GM19455 (cell line): ENCODE results near the gene GEMIN7.

Experiments used
- ATAC-seq: cut with Tn5 transposase; IDR thresholded peaks from one replicate; pipeline ENCODE4 v1.9.1; 2021; ENCODE audit not compliant: unreplicated experiment

GEMIN7 gene

GRCh38 chr19:45059258-45059965, 19.6 kb upstream of the GEMIN7 start:
- no peak for ATAC-seq

GRCh38 chr19:45061965-45062364, 17.1 kb upstream of the GEMIN7 start:
- no peak for ATAC-seq

- ATAC-seq: no peak
Measured at GRCh38 chr19:45063851-45064801, 14.9 kb upstream of the GEMIN7 start.

- no peak for ATAC-seq
Measured at GRCh38 chr19:45066921-45067661, 12.0 kb upstream of the GEMIN7 start.

DNA sequence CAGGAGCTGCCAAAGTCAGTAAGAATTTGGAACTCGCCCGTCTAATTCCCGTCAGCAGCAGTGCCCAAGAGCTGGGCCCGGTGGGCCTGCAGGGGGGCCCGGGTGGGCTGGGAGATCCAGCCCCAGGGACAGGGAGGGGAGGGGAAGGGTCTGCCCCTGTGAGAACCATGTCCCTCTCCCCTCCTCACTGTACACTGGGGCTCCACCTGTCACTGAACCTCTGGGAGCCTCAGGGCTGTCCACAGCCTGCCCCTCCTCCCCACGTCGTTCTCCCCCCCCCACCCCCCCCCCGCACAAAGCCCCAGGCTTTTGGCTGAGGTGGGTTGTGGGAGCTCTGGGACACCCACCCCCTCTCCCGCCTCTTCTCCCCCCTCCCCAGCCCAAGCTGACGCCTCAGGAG, 11.0 kb upstream of the GEMIN7 start:
- ATAC-seq: no peak

DNA sequence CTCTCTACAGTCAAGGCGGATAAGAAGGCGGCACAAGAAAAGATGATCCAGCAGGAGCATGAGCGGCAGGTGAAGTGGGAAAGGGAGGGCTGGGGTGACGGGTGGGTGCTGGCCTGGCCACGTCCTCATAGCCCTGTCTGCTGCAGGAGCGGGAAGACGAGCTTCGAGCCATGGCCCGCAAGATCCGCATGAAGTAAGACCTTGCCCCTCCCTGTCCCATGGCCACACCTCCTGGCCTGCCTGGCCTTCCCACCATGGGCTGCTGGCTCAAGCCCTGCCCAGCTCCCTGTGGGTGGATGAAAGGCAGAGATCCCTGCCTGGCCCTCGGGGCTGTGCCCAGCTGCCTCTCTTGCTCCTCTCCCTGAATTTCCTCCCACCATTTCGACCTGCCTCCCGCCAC, 10.0 kb upstream of the GEMIN7 start:
- no peak for ATAC-seq

GRCh38 chr19:45070214-45070613, 8.8 kb upstream of the GEMIN7 start:
- ATAC-seq: no peak

GRCh38 chr19:45070861-45071544, 8.1 kb upstream of the GEMIN7 start:
- no peak for ATAC-seq

DNA sequence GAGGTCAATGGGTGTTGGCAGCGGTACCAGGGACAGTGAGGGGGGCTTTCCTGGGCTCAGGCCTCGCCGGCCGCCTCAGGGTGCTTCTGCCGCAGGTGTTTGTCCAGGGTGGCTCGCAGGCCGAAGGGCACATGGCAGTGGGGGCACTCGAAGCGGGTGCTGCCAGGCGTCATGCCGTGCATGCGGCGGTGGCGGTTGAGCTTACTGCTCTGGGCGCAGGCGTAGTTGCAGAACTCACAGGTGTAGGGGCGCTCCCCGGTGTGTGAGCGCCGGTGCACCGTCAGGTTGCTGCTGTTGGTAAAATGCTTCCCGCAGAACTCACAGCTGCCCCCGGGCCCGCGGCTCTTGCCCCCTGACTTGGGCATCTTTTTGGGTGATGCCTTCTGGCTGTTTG, 7.5 kb upstream of the GEMIN7 start:
- no peak for ATAC-seq

- no peak for ATAC-seq
Measured at GRCh38 chr19:45071969-45072790, 6.9 kb upstream of the GEMIN7 start.

DNA sequence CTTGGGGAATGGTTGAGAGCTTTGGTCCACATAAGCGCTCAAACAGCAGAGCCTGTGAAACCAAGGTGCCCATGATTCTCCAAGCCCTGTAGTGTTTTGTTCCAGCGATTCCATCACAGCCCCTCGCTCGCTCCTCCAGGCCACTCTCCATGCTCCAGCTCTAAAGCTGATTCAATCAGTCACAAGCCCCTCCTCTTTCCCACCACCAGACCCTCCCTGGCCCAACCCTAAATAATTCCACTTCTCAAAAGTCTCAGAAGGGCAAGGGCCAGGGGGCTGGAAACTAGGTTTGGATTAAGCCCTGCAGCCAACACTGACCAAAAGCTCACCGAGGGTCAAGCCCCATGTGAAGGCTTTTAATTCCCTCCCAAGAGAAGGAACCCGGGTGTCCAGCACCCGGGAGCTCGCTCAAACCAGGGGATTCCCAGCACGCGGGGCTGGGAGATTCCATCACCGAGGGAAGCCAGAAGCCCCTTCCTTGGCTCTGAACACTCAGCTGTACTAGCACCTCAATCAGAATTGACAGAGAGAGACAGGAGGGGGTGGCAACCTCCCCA, 4.2 kb upstream of the GEMIN7 start:
- no peak for ATAC-seq

GRCh38 chr19:45075301-45076028, 3.6 kb upstream of the GEMIN7 start:
- ATAC-seq: peak; percentile 41

GRCh38 chr19:45076029-45076850, 2.8 kb upstream of the GEMIN7 start, which contains the start of gene ZNF296:
ZNF296 (minus strand) TSS chr19:45076478; CDS start chr19:45076373, 105 bp downstream.
- ATAC-seq: peak; percentile 40

GRCh38 chr19:45076851-45077730, 2.0 kb upstream of the GEMIN7 start:
- ATAC-seq: no peak

DNA sequence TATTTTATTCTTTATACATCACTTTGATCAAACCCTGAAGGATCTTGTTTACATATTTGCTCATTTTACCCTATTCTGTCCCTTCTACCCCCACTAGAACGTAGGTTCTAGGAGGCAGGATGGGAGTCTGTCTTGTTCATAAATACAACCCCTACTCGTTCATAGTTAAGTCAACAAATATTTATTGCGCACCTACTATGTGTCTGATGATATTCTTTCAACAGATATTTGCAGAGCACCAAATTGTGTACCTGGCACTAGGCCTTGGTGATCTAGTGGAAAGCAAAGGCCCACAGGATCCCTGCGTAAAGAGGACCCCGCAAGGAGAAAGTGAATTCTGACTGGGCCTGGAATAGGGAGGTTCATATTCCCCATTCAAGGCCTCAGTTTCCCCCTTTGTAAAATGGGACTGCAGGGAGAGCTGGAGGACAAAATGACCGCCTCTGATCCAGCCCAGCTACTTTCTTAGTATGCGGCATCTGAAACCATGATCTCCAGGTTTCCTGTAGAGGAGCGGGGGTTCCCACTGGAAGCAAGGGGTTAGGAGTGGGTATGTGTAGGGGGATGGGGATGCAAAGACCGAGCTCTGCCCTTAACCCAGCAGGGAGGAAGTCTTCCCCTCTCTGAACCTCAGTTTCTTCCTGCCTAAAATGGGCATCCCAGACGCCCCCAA, 534 bp upstream of the GEMIN7 start:
- no peak for ATAC-seq

DNA sequence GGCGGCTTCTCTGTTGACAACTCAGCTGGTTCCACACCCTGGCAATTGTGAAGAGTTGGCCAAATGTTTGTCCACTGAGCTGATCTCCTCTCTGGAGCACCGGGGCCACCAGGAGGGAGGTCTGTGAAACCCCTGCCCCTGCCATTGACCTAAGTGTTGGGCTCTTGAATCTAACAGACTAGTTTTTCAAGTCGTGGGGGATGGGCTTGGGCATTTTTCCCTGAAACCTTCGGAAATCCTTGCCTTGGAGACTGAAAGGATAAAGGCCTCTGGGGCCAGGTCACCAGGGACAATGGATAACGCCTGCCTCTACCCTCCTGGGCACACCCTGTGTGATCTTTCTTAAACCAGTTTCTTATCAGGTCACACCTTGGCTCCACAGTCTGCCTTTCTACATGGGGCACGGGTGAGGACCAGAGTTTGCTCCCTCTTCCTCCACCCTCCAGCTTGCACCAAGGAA, 881 bp downstream of the GEMIN7 start:
- no peak for ATAC-seq
